Nephron progenitor cell (in vitro differentiated cells): ENCODE results near the gene IFT20.
A peak's percentile ranks its signal among the peaks of the same experiment; 100 is the strongest.
"Not testable (repeated sequence)": the region's sequence is repeated elsewhere in the genome, so short reads cannot be mapped to it uniquely, and the experiment has no call there.

Source experiments
- DNase-seq: peaks from one replicate; pipeline ENCODE4 v3.0.0; 2021
- H3K27ac Mint-ChIP-seq: 2 replicates; pipeline ENCODE4 v1.8.0; 2021; ENCODE audit warnings: mild to moderate bottlenecking, moderate library complexity, mixed read lengths
- H3K27me3 Mint-ChIP-seq: 2 replicates; pipeline ENCODE4 v1.8.0; 2021; ENCODE audit warnings: mild to moderate bottlenecking, low read depth, mixed read lengths; ENCODE audit not compliant: poor library complexity
- H3K36me3 Mint-ChIP-seq: 2 replicates; pipeline ENCODE4 v1.8.0; 2021; ENCODE audit warnings: low read depth, mixed read lengths
- H3K4me1 Mint-ChIP-seq: 2 replicates; pipeline ENCODE4 v1.8.0; 2021; ENCODE audit warnings: mixed read lengths
- H3K4me3 Mint-ChIP-seq: 2 replicates; pipeline ENCODE4 v1.8.0; 2021; ENCODE audit warnings: mild to moderate bottlenecking, moderate library complexity, mixed read lengths
- H3K9me3 Mint-ChIP-seq: 2 replicates; pipeline ENCODE4 v1.8.0; 2021; ENCODE audit warnings: mild to moderate bottlenecking, moderate library complexity, mixed read lengths
- TF ChIP-seq, protein P1 (sequence below): fragments of 200-600 bp; sonication (generic); IDR thresholded peaks from 2 replicates; pipeline ENCODE4 v1.5.0; 2021; ENCODE audit warnings: antibody characterized with exemption

Gene IFT20

GRCh38 chr17:28293994-28294393, 41.3 kb downstream of the IFT20 start:
- H3K27me3 Mint-ChIP-seq: peaks cover 35% of the 10 kb centered on the region
- H3K4me1 Mint-ChIP-seq: no peaks in the 10 kb centered on the region
- no peak overlapping the region for H3K4me3 Mint-ChIP-seq
- no peak overlapping the region for H3K27ac Mint-ChIP-seq
- TF ChIP-seq, protein P1, sequence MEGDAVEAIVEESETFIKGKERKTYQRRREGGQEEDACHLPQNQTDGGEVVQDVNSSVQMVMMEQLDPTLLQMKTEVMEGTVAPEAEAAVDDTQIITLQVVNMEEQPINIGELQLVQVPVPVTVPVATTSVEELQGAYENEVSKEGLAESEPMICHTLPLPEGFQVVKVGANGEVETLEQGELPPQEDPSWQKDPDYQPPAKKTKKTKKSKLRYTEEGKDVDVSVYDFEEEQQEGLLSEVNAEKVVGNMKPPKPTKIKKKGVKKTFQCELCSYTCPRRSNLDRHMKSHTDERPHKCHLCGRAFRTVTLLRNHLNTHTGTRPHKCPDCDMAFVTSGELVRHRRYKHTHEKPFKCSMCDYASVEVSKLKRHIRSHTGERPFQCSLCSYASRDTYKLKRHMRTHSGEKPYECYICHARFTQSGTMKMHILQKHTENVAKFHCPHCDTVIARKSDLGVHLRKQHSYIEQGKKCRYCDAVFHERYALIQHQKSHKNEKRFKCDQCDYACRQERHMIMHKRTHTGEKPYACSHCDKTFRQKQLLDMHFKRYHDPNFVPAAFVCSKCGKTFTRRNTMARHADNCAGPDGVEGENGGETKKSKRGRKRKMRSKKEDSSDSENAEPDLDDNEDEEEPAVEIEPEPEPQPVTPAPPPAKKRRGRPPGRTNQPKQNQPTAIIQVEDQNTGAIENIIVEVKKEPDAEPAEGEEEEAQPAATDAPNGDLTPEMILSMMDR: no peak
- no peak for DNase-seq
- H3K9me3 Mint-ChIP-seq: no peaks in the 10 kb centered on the region
- no peaks in the 10 kb centered on the region for H3K36me3 Mint-ChIP-seq

GRCh38 chr17:28292878-28293277, 42.4 kb downstream of the IFT20 start:
- not testable (repeated sequence) for DNase-seq, H3K4me1 Mint-ChIP-seq, H3K36me3 Mint-ChIP-seq

GRCh38 chr17:28291780-28292330, 43.4 kb downstream of the IFT20 start:
- H3K4me1 Mint-ChIP-seq: no peaks in the 10 kb centered on the region
- no peak for DNase-seq
- H3K9me3 Mint-ChIP-seq: no peaks in the 10 kb centered on the region
- no peaks in the 10 kb centered on the region for H3K36me3 Mint-ChIP-seq
- TF ChIP-seq, protein P1: no peak
- H3K27me3 Mint-ChIP-seq: peaks cover 32% of the 10 kb centered on the region
- H3K4me3 Mint-ChIP-seq: no peak overlapping the region
- H3K27ac Mint-ChIP-seq: no peak overlapping the region

More at GRCh38 chr17:28292878-28293277, 42.4 kb downstream of the IFT20 start:
- H3K27me3 Mint-ChIP-seq: peaks cover 32% of the 10 kb centered on the region
- H3K27ac Mint-ChIP-seq, H3K9me3 Mint-ChIP-seq, H3K4me3 Mint-ChIP-seq: not testable (repeated sequence)

GRCh38 chr17:28290703-28291102, 44.6 kb downstream of the IFT20 start:
- Mint-ChIP-seq H3K36me3 (no peaks in the 10 kb centered on the region), H3K4me1 (no peaks in the 10 kb centered on the region), H3K27me3 (peaks cover 28% of the 10 kb centered on the region), H3K27ac (no peak overlapping the region), H3K9me3 (no peaks in the 10 kb centered on the region), H3K4me3 (no peak overlapping the region)
- DNase-seq: no peak
- TF ChIP-seq, protein P1: no peak

- Mint-ChIP-seq H3K36me3 (no peaks in the 10 kb centered on the region), H3K4me3 (no peak overlapping the region), H3K4me1 (peaks cover 8% of the 10 kb centered on the region), H3K27ac (no peak overlapping the region), H3K27me3 (peaks cover 7% of the 10 kb centered on the region), H3K9me3 (no peaks in the 10 kb centered on the region)
- TF ChIP-seq, protein P1: no peak
- DNase-seq: no peak
These were observed 49.3 kb downstream of the IFT20 start for GRCh38 chr17:28285965-28286364.

DNA sequence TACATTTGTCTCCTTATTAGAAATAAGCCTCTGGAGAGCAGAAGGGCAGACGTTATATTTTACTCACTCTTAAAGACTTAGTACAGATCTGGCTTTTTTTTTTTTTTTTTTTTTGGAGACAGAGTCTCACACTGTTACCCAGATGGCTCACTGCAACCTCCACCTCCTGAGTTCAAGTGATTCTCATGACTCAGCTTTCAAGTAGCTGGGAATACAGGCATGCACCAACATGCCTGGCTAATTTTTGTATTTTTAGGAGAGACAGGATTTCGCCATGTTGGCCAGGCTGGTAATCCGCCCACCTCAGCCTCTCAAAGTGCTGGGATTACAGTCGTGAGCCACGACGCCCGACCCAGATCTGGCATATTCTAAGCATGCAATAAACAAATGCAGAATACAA, 52.7 kb downstream of the IFT20 start:
- peaks cover 7% of the 10 kb centered on the region for H3K27me3 Mint-ChIP-seq
- no peak for DNase-seq
- H3K4me1 Mint-ChIP-seq: peaks cover 8% of the 10 kb centered on the region
- H3K27ac Mint-ChIP-seq: peak overlapping the region; percentile 68
- H3K36me3 Mint-ChIP-seq: no peaks in the 10 kb centered on the region
- no peak overlapping the region for H3K4me3 Mint-ChIP-seq
- H3K9me3 Mint-ChIP-seq: no peaks in the 10 kb centered on the region
- TF ChIP-seq, protein P1: no peak
